GM19455 (cell line): Measurements from ENCODE around the gene TSPAN18.

Source experiments
- ATAC-seq: cut with Tn5 transposase; IDR thresholded peaks from one replicate; pipeline ENCODE4 v1.9.1; 2021; ENCODE audit not compliant: unreplicated experiment

The TSPAN18 gene

DNA sequence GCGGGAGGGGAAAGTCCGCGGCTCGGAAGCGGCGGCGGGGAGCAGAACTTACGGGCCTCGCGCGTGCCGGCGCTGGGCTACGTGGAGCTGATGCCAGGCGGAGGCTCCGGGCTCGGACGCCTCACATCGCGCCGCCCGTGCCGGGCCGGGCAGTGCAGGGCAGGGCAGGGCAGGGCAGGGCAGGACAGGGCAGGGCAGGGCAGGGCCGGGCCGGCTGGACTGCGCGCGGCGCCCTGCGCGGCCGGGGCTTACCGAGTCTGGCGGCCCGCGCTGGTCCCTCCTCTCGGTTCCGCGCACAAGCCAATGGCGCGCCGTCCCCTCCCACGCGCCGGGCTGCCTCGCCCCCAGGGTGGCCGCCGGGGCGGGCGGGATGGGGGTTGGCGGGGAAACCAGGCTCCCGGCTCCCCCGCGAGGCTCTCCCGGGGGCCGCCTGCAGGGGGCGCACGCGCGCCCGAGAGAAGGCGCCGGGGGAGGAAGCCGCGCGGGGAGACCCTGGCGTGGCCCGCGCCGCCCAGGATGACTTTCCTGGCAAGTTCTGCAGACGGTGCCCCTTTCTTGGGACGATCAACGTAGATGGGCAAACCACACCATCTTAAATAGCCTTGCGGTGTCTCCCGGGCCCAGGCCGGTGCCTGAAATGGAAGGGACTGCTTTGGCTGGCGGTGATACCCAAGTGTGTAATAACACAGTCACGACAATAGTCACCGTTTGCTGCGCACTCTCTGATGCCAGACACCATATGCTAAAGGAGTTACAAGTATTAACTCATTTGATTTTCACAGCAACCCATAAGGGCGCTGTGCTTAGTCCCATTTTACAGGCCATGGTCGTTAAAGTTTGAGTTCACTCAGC is 224.1 kb downstream of the TSPAN18 start, which contains the start of gene TP53I11:
TP53I11 (minus strand) TSS at position 259 of the 852 bp plus-strand sequence. CDS start 12,548 bp downstream, outside the sequence.
- no peak for ATAC-seq

GRCh38 chr11:44952082-44952481 is 225.3 kb downstream of the TSPAN18 start:
- no peak for ATAC-seq

- ATAC-seq, result no peak
Observed at GRCh38 chr11:44952500-44953260, 225.9 kb downstream of the TSPAN18 start.

GRCh38 chr11:44954051-44954906 is 227.5 kb downstream of the TSPAN18 start:
- ATAC-seq, result no peak

DNA sequence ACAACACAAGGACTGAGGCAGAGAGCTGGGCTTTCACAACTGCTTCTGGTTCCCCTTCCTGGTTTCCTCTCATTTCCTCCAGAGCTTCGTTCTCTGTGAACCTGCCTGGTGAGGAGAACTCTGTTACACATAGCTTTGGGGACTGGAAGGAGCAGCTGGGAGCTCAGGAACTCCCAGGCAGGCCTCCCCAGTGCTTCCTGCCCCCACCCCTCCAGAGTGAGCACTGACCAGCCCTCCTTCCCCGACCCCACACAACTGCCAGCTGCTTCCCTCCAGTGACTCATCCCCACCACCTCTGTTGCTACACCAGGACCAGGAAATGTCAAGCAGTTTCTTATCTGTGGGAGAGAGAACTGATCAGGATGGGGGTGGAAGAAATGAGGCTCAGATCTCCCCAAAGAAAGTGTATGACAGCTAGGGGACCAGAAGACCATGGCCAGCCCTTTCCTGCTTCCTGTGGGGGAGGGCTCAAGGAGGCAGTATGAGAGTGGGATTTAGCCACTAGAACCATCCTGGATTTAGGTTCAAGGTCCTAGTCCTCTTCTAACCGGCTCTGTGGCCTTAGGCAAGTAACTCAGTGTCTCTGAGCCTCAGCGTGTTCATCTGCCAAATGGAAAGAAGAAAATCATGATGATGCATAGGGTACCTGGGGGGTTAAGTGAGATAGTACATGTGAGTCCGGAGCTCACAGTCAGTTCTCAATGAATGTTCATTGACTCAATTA is 228.4 kb downstream of the TSPAN18 start:
- no peak for ATAC-seq

- ATAC-seq, result no peak
Observed at GRCh38 chr11:44957040-44957515, 230.3 kb downstream of the TSPAN18 start.

GRCh38 chr11:44957776-44958564 is 231.2 kb downstream of the TSPAN18 start:
- no peak for ATAC-seq

- ATAC-seq, result no peak
Observed at GRCh38 chr11:44959064-44959463, 232.3 kb downstream of the TSPAN18 start.

GRCh38 chr11:44960200-44960845 is 233.6 kb downstream of the TSPAN18 start:
- no peak for ATAC-seq

GRCh38 chr11:44962464-44962863 is 235.7 kb downstream of the TSPAN18 start:
- no peak for ATAC-seq

GRCh38 chr11:44963136-44963535 is 236.4 kb downstream of the TSPAN18 start:
- no peak for ATAC-seq

DNA sequence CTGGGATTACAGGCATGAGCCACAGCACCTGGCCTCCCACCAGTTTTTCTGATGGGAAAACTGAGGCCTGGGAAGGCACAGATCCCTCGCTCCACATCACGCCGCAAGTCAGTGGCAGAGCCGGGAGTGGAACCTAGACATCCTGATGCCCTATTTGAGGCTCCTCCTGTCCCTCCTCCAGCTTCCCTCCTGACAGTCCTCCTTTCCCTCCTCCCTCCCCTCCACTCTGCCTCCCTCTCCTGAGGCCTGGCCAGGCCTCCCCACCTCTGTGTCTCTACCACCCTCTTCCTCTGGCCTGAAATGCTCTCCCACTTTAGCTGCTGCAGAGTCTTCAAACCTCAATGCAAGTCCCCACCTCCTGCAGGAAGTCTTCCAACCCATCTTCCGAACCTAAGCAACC is 237.2 kb downstream of the TSPAN18 start:
- no peak for ATAC-seq

- no peak for ATAC-seq
Observed at GRCh38 chr11:44964526-44965209, 237.9 kb downstream of the TSPAN18 start.

DNA sequence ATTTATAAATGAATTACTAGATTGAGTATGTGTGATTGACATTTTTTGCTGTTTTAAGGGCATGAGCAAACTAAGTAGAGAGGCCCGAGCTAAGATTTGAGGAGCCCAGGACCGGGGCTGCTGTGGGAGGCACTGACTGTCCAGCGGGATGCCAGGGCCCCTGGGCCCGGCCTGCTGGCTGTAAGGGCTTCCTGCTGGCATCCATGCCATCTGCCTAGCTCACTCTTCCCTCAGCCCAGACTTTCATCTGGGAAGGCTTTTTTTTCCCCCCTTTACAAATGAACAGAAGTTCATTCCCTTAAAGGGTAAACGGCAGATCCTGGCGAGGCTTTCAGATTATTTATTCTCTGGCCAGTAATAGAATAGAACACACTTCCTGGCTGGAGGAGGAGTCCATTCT is 239.9 kb downstream of the TSPAN18 start:
- ATAC-seq, result no peak

- ATAC-seq, result no peak
Observed at GRCh38 chr11:44967930-44968496, 241.3 kb downstream of the TSPAN18 start.

- no peak for ATAC-seq
Observed at GRCh38 chr11:44968510-44968909, 241.7 kb downstream of the TSPAN18 start.

DNA sequence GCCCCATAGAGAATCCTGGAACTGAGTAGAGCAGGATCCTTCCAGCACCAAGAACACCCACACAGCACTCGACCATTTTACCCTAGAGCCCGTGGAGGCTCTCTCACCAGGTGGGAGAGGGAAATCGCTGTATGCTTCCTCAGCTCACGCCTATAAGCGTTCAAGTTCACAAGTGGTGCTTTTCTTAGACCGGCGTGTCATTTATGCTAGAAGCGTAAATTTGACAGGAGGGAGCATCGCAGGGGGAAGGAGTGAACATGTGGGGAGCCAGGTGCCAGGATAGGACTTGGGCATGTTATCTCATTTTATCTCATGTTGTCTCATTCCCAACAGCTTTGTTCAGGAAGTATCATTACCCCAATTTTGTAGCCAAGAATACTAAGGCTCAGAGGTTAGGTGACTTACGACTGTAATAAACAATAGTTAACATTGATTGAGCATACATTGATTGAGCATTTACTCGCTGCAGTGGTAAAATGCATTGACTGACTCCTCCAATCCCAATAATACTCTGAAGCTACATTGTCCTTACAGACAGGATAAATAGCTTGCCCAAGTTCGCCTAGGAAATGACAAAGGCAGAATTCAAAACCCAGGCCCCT is 243.0 kb downstream of the TSPAN18 start:
- ATAC-seq, result no peak

DNA sequence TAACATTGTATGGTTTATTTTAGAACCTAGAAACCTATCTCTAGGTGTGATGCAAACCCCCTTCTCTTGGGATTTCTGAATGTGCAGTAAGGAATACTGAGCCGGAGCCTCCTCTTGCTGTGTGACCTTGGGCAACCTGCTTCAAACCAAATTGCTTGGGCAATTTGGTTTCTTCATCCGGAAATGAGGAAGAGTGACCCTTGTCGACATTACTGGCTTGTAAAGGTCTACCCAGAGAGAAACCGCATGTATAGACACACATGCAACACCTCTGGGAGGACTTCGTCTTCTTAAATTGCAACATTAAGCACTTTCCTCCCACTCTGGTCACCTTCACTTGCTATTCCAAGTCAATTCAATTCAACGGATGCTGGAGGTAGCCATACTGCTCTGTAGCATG is 243.5 kb downstream of the TSPAN18 start:
- ATAC-seq, result no peak
